HG02938 (cell line): Measurements from ENCODE around the gene KNDC1.
"Not testable (repeated sequence)": the region's sequence is repeated elsewhere in the genome, so short reads cannot be mapped to it uniquely, and the experiment has no call there.

Experiments used
- ATAC-seq: cut with Tn5 transposase; IDR thresholded peaks from one replicate; pipeline ENCODE4 v1.9.1; 2021; ENCODE audit warnings: mild to moderate bottlenecking, moderate library complexity; ENCODE audit not compliant: unreplicated experiment

The KNDC1 gene

DNA sequence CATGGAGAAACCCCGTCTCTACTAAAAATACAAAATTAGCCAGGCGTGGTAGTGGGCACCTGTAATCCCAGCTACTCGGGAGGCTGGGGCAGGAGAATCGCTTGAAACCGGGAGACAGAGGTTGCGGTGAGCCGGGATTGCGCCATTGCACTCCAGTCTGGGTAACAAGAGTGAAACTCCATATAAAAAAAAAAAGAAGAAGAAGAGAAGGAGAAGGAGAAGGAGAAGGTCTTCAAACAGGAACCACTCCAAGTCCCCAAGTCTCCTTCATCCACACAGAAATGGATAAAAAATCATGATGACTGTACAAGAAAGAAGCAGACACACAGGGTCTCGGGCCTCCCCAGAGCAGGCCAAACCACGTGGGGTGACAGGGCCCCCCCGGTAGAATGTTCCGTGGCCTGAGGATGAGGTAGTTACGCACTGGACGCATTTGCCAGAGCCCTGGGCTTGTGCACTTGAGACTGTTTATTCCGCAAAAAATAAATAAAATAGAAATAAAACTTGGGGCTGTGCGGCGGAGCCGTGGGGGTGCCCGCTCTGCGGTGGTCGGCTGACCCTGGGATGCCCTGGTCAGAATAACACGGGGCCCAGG is 93.4 kb downstream of the KNDC1 start:
- no peak for ATAC-seq

DNA sequence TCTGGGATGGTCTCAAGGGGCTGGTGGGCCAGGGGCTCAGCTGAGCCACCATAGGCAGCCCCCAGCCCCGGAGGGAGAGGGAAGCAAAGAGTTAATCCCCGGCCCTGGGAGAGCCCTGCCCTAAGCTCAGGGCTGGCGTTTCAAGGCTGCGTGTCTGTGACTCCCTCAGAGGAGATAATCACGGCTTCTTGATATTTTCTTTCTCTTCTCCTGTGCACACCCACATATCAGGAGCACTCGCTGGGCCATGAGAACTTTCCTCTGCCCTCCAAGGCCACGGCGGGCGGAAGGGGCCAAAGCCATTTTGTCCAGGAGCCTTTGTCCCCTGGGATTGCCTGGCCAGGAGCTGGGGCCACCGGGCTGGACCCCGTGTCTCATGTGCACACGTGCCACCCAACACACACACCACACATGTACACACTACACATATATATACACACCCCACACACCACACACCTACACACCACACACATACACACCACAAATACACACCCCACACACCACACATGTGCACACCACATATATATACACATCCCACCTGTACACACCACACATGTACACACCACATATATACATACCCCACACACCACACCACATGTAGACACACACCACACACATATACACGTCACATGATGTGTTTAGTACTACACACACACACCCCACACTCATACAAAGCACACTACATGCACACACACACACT is 94.6 kb downstream of the KNDC1 start:
- ATAC-seq, result no peak

DNA sequence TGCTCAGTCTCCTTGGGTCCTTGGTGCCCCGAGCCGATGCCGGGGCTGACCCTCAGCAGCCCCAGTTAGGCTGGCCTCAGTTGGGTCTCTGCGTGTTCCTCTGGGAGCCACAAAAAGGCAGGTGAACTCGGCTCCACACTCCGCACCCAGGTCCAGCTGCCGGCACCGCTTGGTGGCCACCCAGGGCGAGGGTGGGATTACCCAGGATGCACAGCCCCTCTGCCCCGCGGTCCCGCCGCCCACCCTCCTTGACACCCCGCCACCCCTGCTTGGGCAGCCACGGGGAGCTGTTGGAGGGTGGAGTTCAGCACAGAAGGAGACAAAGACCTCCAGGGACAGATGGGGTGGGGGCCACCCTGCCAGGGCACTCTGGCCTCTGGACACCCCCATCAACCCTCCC is 95.3 kb downstream of the KNDC1 start:
- ATAC-seq, result no peak

DNA sequence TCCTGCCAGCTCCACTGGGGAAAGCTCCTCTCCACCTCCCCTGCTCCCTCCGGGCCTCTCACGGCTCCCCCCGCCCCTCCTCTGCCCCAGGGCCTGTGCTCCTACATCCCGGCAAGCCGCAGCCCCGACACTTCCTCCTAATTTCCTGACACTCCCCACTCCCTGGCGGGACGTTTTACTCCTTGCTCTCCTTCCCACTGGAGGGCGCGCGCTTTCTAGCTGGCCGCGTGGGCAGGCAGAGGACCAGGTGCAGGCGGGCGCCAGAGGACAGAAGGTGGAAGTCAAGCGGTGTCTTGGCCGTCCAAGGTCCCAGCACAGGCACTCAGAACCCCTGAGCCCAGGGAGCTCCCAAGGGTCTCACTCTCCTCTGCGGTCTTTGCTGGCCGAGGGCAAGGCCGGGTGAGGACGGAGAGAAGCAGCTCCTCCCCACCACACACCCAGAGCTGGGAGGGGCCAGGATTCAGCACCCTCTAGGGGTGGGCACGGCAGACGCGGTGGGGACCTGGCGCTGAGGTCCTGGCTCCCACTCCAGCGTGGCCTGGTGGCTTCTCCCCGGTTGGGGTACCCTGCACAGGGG is 97.6 kb downstream of the KNDC1 start:
- ATAC-seq, result peak; percentile 11

DNA sequence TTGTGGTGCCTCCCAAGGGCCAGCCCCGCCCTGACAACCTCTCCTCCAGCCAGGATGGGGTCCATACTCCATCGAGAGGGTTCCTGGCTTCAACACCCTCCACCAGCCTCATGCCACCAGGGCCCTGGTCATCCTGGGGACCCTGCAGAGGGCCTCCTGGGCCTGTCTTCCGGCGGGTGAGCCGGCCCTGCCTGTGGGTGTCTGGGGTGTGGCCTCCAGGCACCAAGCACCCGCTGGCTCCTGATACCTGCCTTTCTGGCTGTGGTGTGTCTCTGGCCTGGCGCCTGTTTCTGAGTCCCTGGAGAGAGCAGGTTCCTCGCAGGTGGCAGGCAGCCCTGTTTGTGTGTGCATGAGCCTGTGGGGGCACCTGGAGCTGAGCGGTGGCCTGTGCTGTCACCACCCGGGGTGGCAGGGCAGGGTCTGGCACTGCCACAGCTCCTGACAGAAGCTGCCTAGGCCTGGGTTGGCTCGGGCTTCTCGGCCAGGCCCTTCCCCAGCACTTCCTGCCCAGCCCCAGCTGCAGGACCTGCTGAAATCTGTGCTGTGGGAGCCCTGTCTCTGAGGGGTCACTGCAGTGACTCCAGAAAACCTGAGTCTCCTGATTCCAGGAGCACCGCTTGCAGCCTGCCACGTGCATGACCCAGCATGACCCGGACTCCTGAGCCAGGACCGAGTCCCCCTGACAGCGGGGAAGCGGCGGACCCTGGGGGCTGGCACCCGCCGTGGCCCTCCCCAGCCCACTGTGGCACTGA is 98.2 kb downstream of the KNDC1 start:
- peak; percentile 29 for ATAC-seq

DNA sequence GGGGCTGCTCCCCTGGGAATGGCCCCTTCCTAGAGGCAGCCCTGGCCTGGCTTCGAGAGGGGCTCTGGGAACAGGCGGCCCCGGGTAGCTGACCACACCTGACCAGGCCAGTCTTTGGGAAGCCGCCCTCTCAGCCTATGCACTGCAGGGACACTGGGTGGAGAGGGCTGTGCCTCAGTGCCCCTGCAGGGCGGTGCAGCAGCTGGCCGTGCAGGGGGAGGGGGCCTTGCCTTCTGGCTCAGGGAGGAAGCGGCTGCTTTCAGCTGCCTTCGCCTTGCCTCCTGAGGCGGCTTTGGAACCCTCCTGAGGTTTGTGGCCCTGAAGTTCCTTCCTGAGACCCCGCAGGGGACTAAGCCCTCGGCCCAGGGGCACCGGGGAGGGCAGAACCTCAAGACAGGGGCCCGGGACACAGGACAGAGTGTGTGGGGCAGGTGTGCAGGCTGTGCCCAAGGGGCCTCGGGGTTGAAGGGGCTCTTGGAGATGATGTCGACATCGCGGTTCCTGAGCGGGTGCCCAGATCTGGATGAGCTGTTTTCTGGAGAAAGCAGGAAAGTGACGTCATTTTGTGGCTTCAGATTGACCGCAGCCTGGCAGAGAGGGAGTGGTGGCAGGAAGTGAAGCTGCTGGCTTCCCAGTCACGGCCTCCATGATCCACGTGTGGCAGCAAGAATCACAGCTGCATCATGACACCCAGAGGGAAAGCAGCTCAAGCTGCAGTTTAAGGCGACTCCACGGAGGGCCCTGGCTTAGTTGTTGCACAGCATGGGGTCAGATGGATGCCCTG is 99.0 kb downstream of the KNDC1 start:
- ATAC-seq, result no peak

DNA sequence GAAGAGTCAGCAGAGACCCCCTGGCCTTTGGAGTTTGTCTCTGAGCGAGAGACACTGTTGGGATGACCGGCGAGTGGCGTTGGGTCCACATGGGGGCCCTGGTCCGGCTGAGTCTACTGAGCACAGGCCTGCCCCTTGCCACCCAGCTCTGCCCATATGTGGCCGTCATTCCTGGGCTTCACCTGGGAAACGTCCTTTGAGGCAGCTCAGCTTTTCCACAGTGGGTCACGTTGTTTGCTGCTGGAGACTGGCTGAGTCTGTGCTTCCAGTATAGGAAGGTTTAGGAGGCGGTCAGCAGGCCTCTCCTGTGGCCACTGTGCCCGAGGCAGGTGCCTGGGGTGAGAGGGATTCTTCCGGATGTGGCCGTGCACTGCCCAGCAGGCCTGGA is 99.6 kb downstream of the KNDC1 start:
- ATAC-seq, result no peak

DNA sequence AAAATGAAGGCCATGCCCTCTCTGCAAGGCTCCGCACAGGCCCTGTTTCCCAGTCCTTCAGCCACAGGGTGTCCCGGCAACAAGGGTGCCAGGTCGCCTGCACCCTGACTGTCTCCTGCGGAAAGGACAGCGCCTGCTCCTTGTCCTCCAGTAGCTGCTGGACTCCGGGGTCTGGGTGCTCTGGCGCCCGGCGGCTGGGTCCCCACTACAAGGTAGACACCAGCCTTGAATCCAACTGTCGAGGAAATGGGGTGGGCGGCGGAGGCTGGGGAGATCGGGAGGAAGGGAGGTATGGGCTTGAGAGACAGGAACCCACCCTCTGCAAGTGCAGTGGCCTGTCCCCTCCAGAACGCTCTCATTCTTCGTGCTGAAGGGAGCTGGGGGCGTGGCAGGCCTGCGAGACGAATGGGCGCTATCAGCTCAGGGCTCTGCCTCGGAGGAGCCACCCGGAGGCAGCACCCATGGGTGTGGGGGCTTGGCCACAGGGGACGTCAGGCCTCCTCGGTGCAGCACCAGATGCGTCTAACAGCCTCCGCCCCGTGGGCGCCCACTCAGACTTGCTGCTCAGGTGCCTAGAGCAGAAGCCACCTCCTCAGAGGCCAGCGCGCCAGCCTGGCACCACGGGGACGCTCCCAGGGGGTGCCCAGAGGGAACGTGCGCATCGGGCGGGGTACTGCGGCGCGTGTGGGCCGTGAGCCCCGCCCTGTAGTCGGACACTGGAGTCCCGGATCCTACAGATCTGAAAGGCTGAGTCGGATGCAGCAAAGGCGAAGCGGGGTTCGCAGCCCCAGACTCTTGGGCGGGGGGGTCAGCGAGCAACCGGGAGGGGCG is 101.1 kb downstream of the KNDC1 start:
- peak; percentile 40 for ATAC-seq

DNA sequence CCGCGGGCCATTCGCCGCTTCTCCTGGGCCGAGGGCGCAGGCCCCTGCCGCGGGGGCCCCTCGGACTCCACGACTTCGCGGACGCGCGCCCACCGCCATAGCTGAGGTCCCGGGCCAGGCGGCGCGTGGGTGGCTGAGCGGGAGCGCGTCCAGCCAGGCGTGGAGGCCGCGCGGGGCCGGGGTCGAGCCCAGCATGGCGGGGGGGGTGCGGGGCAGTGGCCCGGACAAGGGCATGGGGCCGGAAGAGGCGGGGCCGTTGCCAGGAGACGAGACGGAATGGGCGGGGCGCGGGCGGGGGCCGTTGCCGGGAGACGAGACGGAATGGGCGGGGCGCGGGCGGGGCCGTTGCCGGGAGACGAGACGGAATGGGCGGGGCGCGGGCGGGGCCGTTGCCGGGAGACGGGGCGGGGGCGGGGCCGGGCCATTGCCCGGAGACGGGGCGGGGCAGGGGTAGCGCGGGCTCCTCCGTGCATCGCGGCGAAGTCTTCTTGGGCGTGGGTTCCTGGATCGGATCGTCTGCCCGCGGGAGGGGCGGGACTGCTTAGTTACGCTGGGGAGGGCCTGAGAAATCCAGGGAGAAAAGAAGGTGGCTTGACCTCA is 101.8 kb downstream of the KNDC1 start:
- peak; percentile 38 for ATAC-seq

DNA sequence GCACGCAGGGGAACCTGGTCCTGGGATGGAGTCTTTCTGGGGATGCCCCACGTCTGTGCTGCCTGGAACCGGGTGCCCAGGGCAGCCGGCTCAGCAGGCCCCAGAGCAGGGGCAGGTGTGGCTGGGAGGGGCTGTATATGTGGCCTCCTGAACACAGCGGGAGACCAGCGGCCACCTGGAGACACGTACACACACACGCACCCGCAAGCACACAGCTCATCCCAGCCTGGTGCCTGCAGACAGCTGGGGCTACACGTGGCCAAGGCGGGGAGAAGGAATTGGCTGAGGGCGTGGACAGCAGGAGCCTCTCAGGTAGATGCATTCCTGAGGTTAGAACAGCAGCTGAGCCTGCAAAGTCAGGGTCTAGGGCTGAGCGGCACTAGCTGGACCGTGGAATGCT is 102.7 kb downstream of the KNDC1 start:
- ATAC-seq, result no peak

DNA sequence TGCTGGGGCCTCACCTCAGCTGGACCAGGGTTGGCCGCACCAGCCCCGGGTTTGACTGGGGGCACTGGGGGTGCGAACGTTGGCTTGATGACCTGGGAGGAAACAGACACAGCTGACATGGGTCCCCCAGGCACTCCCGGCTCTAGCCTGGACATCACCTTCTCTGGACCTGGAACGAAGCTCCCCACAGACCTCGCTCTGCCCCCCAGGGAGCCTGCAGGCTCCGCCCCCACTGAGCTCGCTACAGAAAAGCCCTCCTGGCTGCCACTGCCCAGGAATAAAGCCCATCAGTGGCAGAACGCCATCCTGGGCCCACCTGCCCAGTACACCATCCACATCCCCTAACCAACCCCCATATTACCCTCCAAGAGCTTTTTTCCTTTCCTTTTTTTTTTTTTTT is 103.7 kb downstream of the KNDC1 start:
- ATAC-seq, result no peak

DNA sequence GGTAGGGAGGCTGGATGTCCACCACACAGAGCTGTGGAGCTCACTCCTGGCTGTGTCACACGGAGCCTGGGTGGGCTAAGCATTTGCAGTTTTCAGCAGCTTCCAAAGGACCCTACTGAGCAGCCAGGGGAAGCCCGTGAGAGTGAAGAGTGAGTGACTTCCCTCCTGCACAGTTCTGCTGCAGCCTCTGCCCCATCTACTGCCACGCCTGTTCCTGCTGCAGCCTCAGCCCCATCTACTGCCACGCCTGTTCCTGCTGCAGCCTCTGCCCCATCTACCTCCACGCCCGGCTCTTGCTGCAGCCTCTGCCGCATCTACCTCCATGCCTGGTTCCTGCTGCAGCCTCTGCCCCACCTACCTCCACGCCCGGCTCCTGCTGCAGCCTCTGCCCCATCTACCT is 104.4 kb downstream of the KNDC1 start:
- no peak for ATAC-seq

DNA sequence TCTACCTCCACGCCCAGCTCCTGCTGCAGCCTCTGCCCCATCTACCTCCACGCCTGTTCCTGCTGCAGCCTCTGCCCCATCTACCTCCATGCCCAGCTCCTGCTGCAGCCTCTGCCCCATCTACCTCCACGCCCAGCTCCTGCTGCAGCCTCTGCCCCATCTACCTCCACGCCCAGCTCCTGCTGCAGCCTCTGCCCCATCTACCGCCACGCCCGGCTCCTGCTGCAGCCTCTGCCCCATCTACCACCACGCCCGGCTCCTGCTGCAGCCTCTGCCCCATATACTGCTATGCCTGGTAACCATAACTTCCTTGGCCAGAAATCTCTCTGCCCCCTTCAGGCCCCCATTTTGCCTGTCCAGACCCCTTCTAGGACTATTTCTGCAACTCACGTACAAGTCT is 105.0 kb downstream of the KNDC1 start:
- ATAC-seq, result not testable (repeated sequence)

DNA sequence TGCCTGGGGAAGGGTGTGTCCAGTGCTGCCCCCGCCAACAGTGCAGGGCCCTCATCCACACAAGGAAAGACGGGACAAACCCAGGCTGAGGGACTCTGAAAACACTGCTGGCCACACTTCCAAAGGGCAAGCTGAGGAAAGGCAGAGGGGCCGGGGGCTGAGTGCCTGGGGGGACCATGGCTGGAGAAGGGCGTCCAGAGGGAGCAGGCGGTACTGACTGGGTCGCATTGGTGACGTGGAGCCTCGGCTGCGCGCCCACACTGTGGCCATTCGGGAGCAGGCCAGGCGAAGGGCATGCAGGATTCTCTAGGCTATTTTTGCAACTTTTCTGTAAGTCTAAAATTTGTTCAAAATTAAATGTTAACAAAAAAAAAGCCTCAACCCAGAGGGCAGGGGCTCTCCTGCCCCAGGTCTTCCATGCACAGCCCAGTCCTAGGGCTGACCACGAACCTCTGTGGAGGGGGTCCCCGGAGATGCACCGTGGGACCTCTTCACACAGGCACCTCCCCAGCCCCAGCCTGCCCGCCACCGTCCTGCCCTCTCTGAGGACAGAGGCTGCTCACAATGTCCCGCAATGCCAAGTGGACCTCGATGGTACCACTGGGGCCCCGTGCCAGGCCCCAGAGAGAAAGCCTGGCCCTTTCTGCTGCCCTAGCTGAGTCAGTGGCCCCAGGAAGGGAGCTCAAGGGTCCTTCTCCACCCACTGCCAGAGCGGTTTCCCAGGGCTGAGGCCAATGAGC is 106.2 kb downstream of the KNDC1 start:
- ATAC-seq, result no peak

DNA sequence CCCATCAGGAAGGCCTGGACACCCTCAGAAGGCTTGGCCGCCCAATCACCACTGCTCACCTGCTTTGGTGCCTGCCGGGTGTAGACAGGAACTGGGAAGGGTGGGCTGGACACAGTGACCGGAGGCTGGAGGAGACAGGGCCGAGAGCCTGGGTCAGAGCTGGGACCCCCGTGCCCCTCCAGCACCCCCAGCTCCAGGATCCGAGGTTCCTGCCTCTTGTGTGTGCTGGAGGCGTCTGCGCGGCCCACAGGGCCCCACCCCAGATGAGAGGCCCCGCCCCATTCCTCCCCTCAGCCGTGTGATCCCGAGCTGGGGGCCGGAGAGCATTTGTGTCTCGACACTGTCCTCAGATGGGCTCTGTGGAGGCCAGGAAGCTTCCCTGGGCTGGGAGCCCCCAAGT is 107.3 kb downstream of the KNDC1 start:
- no peak for ATAC-seq

DNA sequence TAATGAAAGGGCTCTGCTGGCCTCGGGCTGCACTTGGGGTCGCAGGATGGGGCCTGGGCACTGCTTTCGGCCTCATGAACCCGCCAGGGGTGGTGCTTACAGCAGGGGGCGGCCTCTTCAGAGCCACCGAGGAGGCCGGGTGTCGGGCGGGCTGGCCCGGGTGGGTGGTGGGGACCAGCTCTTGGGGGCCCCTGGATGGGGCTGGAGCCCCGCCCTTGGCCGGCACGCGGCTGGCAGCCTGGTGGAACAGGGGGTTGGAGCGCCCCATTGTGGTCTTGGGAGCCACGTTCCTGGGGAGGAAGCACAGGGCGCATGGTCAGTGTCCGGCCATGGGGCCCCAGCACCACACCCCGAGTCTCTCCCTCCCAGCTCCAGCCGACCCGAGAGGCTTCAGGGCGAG is 107.8 kb downstream of the KNDC1 start:
- no peak for ATAC-seq

DNA sequence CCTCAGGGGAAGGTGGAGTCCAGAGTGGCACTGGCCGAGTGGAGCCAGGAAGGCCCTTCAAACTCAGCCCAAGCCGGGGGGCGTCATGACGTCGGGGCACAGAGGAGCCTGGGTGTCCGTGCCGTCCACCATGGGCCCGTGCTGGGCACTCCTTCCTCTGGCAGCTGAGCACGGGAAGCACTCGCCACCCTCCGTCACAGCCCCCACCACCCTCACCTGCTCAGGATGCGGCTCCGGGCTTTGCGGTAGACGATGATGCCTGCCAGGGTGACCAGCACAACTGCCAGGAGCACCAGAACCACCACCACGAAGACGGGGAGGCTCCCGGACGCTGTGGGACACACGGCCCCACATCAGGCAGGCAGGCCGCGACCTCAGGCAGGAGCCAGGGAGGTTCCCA is 108.5 kb downstream of the KNDC1 start:
- no peak for ATAC-seq

DNA sequence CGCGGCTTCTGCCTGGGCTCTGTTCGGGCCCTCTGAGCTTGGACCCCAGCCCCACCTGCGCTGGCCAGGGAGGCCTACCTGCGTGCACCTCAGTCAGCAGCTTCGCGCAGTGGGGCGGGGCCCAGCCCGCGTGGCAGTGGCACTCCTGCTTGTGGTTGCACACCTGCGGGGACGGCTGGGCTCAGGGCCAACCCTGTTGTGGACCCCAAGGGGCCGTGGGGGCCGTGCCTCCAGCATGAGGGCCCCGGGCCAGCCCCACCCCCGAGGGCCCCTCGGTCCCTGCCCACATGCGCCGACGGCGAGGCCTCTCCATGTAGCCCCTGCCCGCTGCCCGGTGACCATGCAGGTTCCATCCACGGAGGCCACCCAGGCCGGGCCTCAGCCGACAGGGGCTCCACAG is 109.3 kb downstream of the KNDC1 start:
- ATAC-seq, result no peak

DNA sequence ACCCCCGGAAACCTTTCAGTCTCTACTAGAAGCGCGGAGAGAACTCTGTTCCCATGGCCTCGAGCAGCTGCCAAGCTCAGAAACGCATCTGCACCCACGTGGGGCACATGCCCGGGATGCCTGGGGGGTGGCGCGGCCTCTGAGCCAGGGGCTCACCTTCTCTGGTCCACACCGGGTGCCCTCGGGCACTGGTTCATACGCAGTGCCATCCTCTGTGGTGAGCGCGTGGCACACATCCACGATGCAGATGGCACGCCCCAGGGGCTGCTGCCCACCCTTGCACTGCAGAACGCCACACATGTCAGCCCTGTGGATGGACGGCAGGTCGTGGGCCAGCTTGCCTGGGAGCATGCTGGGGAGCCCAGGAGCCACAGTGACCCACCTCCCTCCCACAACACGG is 110.2 kb downstream of the KNDC1 start:
- no peak for ATAC-seq
